NCI-H187 treated with DMSO at 0.1 percent for 48 hours (cell line): ENCODE measurements around the gene RNF169.

Experiments
- DNase-seq: peaks from one replicate; lab custom pipeline; 2025; lab: John Stamatoyannopoulos, UW

The RNF169 gene, protein sequence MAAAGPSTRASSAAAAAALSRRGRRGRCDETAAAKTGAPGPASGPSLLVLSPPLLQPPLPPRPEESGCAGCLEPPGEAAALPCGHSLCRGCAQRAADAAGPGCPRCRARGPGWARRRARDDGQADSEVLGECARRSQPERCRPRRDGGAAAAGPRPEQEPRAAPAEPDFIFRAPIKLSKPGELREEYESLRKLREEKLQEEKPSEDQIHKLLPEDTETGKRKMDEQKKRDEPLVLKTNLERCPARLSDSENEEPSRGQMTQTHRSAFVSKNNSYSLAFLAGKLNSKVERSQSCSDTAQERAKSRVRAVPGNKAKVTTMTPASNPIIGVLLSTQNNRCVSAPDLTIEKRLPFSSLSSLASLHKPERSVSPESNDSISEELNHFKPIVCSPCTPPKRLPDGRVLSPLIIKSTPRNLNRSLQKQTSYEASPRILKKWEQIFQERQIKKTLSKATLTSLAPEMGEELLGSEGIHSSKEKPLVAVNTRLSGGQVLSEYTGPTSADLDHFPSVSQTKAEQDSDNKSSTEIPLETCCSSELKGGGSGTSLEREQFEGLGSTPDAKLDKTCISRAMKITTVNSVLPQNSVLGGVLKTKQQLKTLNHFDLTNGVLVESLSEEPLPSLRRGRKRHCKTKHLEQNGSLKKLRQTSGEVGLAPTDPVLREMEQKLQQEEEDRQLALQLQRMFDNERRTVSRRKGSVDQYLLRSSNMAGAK

DNA sequence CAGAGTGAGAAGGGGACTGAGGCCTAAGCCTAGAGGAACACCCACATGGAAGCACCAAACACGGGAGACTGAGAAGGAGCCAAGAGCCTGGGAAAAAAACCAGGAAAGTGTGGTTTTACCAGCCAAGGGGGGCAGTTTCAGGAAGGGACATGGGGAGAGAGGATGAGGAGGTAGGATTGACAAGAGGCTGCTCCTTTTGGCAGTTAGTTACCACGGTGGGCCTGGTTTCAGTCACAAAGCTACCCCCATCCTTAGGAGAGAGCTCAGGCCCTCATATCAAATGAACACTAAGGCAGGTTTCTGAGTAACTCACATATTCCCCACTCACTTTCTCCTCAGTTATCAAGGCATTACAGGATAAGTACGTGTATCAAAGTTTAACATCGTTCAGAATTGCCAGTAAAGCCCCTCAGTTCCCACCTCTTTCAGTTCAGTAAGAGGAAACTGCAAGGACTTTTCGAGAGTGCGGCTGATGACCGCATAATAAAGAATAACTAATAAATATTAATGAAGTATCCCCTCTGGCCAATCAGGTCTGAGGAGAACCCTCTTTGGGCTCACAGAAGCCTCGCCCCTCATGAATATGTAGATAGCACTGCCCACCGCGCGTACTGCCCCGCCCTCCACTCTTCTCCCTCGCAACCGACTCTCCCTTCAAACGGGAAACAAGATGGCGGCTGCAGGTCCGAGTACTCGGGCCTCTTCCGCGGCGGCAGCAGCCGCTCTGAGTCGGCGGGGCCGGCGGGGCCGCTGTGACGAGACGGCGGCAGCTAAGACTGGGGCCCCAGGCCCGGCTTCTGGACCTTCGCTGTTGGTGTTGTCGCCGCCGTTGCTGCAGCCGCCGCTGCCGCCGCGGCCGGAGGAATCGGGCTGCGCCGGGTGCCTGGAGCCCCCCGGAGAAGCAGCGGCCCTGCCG, at the start of gene RNF169:
RNF169 (plus strand) TSS at position 639 of the 916 bp plus-strand sequence; CDS start at position 671, 32 bp downstream.
- peak; percentile 83 for DNase-seq

DNA sequence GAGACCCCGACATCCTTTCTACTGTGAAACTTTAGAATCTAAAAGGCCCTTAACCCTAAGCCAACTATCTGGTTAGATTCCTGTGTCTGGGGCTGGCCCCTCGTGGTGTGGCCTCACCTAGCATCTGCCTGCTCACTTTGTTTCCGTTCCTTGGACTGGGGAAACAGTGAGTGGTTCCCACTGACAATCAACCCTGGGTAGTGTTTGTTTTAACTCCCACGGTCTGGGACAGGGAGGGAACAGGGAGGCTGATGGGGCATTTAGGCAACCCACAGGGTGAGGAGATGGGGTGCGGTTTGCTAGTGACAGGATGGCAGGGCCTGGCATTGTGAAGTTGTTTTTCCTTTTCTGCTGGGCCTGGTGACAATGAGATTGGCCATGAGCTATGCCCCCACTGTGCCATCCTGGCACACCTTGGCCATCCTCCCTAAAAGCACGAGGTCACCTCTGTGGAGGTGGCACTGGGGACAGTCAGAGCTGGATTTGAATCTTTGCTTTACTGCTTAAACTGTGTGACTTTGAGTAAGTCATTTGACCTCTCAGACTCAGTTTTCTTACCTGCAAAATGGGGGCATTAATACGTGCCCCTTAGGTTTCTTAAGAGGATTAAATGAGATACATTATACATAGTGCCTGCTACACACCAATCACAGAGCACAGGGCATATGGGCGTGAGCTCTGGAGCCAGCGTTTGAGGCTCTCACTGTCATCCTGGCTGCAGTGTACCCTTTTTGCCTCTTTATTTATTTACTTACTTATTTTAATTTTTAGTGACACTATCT, 48.8 kb upstream of the RNF169 start:
- no peak for DNase-seq

DNA sequence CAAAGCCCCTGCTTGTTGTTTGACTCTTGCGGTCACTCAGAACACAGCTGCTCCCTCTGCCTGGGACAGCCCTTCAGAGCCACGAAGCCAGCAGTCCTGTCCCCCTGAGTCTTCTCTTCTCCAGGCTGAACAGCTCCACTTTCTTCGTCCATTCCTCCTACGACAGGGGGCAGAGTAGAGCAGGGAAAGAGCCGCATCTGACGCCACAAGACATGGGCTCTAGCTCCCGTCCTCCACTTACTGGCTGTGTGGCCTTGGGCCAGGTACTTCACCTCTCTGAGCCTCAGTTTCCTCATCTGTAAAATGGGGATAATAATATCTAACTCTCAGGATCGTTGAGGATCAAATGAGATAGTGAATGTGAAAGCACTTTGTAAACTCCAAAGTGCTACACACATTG, 47.3 kb upstream of the RNF169 start:
- no peak for DNase-seq

DNA sequence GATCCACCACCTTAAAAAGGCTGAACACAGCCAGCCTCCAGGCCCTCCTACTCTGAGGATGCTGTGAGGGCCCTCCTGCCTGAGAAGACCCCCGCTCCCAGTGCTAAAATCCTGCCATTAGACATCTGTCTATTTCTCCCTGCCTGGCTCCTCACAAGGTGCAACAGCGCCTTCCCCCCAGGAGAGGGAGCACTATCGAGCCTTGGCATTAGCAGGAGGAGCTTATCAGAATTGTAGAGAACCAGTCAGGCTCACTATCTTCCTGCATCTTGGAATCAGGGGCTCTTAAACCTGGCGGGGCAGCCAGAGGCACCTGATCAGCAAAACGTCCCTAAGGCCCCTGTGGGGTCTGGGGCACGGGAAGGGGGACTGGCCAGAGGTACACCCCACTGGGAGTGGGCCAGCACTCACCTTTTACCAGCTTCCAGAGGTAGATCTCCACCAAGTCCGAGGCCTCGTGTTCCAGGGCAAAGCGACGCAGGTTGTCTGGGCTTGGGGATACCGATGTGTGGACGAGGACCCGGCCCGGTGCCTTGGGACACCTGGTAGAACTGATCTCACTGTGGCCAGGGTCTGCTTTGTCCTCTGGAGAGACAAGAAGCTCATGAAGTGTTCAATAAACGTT, 46.2 kb upstream of the RNF169 start:
- DNase-seq: no peak

DNA sequence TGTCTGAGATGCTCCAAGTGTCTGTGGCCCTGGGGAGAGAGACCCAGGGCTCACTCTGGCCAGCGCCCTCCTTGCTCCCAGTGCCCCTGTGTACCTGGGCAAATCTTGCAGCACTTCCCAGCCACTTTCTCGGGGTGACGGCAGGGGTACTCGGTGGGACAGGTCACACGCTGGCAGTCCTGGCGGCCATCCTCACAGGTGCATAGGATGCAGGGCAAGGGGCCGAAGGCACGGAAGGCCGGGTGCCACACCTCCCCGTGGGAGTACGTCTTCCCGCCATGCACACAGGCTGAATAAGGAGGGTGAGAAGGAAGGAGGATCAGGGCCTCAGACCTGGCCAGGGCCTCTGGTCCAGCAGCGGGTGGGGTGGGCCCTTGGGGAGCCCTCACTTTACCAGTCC, 45.4 kb upstream of the RNF169 start:
- no peak for DNase-seq

DNA sequence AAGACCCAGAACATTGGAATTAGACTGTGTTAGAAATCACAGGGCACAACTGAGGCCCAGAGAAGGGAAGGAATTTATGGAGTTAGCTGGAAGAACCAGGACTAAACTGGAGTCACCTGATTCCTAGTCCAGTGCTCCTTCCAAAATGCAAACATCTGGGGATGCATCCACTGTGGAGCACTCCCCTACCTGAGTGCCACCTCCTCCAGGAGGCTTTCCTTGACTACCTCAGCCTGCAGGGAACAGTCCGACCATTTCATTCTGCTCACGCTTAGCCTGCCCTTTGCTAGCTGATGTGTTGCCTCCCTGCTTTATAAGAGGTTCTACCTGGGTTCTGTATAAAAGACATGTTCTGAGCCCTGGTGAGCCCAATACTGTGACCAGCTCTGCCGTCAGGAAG, 41.5 kb upstream of the RNF169 start:
- no peak for DNase-seq

DNA sequence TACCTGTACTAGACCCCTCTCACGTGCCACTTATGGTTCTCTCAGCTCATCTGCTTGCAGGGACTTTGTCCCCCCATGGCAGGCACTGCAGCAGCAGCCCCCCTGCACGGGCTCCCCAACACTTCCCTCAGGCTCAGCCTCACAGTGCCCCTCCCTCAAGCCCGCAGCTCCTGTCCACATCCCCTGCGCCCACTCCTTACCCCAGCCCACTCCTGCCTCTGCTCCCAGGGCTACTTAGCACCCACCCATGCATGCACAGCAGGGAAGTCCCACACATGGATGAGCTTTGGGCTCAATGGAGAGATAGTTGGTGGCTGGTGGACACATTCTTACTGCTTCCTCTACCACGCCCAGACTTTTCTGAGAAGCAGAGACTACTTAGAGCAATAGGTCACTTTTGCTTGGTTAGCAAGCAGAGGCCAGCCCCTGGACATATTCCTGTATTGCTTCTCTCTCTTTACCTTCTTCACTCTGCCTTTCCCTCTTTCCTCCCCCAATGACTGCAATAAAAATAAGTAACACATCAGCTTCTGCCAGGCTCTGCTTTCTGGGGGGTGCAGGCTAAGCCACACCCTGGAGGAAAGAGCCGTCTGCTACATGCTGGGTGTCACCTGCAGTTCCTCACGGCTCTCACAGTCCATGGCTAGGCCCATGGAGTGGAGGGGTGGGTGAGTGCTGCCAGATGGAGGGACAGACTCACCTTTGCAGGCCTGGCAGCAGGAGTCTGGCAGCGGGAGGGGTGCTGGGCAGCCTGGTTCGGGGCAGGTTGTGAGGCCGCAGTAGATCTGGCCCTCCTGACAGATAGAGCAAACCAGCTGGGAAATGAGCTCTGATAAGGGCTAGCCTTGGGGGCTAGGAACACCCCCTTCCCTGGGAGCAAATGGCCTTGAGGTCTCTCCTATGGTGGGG, 40.8 kb upstream of the RNF169 start:
- no peak for DNase-seq

DNA sequence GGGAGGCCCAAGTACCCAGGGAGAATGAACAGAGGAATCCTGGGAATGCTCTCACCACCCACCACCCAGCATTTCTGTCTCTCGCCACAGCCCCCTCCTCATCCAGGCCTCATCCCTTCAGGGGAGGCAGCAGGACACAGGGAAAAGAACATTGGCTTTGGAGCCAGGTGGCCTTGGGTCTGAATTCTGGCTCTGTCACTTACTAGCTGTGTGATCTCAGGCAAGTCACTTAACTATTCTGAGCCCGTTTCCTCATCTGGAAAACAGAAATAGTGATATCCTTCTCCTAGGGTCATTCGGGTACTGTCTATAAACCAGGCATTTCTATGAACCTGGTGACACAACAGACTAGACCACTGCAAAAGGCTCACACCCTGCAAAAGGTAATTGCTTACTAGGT, 39.5 kb upstream of the RNF169 start:
- DNase-seq: no peak

DNA sequence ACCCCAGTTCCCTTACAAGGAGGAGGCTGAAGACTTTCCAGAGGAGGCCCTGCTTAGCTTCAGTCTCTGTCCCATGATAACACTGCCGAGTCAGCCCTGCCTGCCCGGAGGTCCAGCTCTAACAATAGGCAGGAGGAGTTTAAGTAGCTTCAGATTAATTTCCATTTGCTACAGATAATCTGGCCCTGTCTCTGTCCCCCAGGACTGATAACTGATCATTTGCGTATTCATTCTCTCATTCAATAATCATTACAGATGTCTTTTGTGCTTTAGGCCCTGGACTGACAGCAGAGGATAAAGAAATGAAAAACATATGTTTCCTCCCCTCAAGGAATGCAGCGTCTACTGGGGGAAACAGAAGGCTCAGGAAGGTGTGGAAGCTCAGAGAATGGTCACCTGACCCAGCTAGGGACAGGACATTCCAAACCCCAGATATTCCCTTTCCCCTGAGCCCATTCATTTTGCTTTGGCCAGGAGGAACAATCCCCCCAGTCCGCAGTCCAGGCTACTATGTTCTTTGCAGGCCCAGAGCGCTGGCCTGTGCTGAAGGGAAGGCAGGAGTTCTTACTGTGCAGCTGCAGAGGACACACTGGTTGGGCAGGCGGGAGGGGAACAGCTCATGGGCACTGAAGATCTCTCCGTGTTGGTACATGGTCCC, 38.2 kb upstream of the RNF169 start:
- no peak for DNase-seq

DNA sequence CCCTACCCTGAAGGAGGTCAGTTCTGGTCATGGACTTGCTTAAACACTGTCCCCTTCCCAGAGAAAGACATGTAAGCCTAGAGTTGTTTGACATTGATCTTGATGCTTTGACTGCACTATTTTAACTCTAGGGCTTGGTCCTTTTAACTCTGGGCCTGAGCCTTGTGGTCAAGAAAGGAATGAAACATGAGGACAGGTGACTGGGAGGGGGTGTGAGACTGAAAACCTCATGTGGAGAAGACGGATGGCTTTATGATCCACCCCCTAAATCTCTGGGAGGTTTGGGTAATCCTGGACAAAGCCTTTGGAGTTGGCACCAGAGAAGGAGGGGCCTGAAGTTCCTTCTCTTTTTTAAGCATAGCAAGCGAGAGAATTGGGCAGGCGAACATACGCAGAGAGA, 35.0 kb upstream of the RNF169 start:
- no peak for DNase-seq

DNA sequence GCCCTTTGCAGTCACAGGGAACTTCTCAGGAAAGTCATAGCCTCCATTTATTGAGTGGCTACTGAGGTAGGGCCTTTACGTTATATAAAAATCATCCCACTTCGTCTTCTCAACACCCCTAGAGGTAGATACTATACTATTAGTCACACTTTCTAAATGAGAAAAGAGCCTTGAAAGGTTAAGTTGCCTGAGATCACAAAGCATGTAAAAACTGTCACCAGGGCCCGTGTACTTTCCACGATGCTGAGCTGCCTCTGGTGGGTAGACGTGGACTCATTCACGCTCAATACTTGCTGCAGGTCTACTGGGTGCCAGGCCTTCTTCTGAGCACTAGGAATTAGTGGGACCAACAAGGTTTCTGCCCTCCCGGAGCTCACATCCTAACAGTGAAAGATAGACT, 33.7 kb upstream of the RNF169 start:
- no peak for DNase-seq

DNA sequence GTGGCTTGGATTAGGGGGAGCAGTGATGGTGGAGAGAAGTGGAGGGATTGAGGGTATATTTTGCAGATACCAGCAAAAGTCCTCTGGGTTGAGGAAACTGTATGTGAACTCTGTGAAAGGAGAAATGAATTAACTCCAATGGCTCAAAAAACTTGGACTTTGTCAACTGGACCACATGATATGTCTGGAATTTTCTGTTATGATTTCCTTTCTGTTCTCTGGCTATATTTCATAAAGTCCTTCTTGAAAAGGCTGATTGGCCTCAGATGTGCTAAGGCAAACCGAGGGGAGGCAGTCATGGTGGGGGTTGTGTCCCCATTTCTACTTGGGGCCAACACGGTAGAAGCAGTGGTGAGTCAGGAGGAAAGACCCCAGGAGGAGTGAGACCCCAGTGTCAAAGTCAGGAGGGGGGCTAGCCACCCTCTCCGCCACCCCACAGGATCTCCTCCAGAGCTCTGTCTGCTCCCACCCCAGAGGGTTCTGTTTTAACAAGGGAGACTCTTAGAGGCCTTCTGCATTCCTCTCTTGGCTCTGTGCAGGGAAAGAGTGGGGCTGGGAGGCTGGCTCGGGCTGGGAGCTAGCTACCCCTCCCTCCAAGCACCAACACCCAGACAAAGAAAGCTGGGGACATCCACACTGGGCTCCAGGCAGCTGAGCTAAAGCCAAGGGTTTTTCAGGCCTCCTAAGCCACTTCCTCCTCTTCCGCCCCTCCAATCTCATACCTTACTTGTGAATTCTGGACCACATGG, 31.3 kb upstream of the RNF169 start:
- no peak for DNase-seq

DNA sequence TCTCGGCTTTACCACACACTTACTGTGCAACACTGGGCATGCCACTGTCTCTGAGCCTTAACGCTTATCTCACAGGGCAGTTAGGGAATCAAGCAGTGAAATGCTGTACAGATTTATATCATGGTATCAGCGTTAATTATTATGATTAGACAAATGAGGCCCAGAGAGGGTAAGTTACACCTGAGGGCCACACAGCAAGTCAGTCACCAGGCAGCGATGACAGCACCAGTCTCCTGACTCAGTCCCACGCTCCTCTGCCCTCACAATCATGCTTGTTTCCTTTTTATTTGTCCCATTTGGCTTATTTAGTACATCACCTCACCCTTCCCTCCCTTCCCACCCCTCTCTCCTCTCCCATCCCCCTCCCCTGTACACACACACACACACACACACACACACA, 29.6 kb upstream of the RNF169 start:
- DNase-seq: no peak

DNA sequence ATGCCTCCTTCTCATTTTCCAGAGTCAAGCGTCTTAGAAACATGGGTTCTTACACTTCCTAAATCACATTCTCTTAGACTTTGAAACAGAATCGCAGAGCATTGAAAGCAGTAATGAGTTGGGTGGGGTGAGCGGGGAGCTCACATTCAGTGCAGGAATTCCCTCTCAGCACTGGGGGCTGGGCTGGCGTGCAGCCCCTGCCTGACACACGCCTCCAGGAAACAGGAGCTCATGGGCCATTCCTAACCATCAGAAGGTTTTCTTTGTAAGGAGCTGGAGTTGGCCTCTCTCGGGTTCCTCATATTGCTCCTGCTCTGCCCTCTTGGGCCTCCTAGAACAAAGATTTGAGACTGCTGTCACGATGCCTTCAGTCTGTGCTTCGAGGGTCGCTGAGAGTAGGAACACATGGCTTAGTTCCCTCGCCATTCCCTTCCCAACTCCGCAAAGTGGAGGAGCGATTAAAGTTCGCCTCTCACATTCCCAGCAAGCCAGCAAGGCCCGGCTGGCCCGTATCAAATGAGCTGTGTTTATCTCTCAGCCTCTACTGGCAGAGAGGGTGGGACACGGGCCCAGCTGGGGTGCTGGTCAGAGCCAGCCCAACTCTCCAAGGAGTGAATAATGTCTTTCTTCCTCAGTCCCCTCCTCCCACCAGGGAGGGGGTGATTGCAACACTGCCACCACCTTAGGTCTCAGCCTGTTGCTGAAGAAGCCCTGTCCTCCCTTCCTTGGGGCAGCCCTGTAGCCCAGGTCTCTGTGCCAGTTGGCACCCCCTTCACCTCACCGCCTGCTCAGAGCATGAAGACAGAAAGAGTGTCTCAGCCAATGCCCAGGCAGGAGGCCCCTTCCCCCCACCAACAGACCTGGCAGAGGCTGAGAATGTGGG, 27.8 kb upstream of the RNF169 start:
- DNase-seq: no peak

DNA sequence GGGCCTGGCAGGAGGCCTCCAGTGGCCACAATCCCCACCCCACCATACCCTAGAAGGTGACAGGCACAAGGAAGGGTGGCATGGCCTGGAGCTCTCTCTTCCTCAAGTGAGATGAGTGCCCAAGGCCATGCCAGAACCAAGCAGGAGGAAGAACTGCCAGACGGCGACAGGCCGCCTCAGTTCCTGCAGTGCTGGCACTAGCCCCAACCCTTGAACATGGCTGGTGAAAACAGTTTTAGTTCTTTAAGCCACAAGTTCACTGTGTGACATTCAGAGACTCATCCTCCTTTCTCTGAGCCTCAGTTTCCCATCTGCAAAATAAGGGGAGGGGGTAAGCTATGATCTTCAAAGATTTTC, 27.2 kb upstream of the RNF169 start:
- DNase-seq: no peak

DNA sequence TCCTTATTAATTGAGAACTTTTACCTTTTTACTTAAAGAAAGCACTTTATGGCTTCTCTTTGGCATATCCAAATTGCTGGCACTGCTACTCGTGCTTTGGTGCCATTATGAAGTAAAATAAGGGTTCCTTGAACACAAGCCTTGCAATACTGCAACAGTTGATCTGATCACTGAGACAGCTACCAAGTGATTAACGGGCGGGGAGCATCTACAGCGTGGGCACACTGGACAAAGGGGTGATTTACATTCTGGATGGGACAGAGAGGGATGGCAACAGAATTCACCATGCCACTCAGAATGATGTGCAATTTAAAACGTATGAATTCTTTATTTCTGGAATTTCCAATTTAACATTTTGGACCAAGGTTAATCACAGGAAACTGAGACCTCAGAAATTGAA, 25.1 kb upstream of the RNF169 start:
- DNase-seq: no peak

DNA sequence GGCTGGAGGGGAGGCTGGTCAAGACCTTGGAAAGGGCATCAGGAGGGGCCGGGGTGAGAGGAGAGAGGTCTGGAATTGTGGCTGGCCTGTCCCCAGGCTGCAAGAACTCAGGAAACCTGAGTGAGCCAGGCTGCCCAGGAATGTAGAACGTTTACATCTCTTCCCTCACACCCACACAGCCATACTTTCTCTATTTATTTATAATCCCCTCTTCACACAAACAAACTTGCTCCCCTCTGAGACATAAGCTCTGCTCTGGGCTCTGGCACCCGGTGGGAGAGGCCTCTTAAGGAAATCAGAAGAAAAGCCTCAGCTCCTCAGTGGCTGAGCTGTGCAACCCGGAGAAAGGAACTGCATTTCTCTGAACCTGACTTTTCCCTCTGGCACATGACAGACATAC, 22.9 kb upstream of the RNF169 start:
- no peak for DNase-seq
